ENCODE measurements around the gene PDE6G.

The PDE6G gene

DNA sequence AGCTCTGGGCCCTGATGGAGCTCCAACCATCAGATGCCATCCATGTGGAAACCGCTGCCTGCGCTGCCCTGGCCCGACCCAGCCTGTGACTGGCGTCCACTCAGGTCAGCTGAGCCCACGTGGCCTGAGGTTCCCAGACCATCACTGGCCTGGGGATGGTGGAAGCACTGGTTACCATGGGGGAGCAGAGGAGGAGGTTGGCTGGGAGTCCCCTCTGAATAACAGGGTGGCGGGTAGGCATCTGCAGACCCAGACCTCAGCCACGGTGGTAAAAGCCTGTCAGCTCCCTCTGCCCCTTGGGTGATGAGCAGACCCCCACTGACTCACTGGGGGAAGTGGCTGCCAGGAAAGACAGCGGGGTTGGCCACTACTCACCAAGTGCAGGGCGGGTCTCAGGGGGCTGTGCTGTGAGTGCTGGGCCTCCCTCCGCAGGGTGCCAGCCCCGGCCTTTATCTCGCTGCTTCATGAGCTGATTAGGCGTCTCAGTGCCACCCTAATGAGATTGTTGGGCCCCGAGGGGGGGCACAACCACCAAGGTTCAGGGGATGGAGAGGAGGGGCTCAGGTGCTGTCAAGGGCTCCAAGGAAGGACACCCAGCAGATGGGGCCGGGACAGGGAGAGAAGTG is at the start of gene PDE6G:
TSS of gene PDE6G (minus strand) at position 425 of the 626 bp plus-strand sequence. CDS start 3,237 bp downstream, outside the sequence.
- no peak within 1 kb of the TSS for H3K4me3 ChIP-seq (ENCODE audit: low read depth, low read length)
- no peak for DNase-seq (ENCODE audit: low read depth)

DNA sequence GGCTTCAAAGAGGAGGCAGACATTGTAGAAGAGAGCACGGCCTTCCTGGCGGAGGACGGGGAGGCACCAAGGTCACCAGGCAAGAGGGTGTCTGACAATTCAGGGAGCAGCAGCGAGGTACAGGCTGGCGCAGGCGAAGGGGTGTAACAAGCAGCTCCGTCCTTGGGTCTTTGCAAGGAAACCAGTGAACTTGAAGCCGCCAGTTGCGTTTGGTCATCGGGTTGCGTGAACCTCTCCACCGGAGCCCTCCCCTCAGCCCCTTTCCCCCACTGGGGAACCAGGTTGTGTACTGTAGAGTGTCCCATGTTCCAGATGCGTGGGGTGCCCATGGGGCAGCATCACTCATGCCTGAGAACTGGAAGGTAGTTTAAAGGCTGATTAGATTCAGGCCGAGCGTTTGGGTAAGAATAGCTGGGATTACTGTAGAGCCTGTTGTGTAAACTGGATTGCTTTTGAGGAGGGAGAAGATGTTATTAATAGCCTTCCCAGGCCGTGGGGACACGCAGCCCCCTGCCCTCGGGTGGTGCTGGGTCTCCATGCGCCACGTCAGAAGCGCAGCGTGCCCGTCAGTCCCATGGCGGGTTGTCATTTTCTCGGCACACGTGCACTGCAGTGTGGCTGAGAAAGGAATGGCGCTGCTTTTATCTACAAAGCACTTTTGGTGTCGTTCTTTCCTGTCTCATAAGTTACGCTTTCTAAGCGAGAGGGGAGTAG is 49.3 kb upstream of the PDE6G start:
- no peak for DNase-seq (ENCODE audit: low read depth)

DNA sequence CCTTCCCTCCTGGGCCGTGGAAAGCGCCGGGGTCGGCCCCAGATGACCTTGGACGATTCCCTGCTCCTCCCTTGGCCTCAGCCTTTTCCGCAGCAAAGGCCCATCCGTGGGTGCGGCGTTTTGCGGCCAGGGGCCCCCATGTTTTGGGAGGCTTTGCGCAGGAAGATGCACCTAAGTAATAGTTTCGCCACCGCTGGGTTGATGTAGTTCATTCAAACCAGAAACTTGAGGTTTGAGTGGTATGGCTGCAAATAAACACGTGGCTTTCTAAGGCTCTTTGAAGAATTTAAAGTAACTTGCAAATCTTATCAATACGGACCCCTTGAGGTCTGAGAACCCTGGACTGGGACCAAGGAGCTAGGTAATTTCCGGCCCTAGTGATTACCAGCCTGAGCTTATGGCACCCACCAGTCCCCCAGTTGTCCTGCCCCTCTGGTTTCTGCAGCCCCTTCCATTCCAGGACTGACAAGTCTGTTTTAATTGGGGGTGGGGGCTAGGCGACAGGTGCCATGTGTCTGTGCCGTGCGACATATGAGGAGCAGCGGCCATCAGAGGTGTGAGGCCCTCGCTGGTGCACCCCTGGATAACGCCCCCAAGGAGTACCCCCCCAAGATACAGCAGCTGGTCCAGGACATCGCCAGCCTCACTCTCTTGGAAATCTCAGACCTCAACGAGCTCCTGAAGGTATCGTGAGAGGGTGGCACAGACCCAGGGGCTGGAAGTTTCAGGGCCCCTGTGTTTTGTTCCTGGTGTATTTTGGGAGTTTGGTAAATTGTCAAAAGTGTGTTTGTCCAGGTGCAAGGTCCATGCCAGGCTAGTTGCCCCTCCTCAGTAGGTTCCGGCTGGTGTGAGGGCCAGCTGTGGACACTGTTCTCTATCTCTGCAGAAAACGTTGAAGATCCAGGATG is 47.7 kb upstream of the PDE6G start:
- no peak for DNase-seq (ENCODE audit: low read depth)
- H3K4me3 ChIP-seq (ENCODE audit: low read depth, low read length) = peak overlapping the region; percentile 90

More for the DNA sequence above, 49.3 kb upstream of the PDE6G start:
- no peak overlapping the region for H3K4me3 ChIP-seq (ENCODE audit: low read depth, low read length)

DNA sequence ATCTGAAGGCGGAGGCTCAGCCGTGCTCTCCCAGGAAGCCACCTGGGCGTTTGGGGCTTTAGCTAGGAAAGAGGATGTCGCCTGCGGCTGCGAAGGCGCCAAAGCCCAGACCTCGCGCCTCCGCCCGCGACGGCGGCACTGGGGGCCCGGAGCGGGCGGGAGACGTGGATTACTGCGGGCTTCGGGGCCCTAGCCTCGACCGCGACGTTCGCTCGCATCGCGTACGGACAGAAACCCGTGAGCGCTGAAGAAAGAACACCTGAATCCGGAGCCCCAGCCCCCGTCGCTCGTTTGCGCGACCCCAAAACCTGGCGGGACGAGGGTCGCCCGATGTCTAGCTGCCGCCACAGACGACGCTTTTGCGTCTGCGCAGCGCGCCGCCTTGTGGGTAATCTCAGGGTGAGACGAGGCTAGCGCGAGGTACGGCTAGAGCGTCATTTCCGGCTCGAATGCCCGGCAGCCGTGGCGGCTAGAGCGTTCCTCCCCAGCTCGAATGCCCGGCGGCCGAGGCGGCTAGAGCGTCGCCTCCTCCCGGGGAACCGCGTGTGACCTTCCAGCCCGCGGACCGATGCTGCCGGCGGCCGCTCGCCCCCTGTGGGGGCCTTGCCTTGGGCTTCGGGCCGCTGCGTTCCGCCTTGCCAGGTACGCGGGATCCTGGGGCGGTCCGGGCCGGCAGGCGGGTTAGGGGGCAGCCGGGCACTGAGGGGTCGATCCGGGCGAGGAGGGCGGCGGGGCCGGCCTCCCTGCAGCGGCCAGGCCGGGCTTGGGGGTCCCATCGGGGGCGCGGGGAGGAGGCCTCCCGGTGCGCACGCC is 46.8 kb upstream of the PDE6G start, which contains the start of gene MRPL12:
TSS of gene MRPL12 (plus strand) at position 434 of the 813 bp plus-strand sequence. CDS start at position 569, 135 bp downstream.
- peak within 1 kb of the TSS; percentile 90 for H3K4me3 ChIP-seq (ENCODE audit: low read depth, low read length)
- peak; percentile 70 for DNase-seq (ENCODE audit: low read depth)

DNA sequence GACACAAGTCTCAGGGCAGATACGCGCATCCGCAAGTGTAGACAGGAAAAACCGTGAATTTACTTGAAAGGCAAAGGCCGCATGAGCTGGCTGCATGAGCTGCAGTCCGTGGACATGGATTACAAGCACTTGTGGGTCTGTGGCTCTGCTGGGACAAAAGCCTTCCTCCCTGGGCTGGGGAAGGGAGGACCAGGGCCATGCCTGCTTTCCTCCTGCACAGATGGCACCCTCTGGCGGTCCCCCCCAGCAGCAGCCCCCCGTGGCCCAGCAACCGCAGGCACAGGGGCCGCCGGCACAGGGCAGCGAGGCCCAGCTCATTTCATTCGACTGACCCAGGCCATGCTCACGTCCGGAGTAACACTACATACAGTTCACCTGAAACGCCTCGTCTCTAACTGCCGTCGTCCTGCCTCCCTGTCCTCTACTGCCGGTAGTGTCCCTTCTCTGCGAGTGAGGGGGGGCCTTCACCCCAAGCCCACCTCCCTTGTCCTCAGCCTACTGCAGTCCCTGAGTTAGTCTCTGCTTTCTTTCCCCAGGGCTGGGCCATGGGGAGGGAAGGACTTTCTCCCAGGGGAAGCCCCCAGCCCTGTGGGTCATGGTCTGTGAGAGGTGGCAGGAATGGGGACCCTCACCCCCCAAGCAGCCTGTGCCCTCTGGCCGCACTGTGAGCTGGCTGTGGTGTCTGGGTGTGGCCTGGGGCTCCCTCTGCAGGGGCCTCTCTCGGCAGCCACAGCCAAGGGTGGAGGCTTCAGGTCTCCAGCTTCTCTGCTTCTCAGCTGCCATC is 45.1 kb upstream of the PDE6G start:
- no peak for DNase-seq (ENCODE audit: low read depth)
- H3K4me3 ChIP-seq (ENCODE audit: low read depth, low read length) = peak overlapping the region; percentile 90

DNA sequence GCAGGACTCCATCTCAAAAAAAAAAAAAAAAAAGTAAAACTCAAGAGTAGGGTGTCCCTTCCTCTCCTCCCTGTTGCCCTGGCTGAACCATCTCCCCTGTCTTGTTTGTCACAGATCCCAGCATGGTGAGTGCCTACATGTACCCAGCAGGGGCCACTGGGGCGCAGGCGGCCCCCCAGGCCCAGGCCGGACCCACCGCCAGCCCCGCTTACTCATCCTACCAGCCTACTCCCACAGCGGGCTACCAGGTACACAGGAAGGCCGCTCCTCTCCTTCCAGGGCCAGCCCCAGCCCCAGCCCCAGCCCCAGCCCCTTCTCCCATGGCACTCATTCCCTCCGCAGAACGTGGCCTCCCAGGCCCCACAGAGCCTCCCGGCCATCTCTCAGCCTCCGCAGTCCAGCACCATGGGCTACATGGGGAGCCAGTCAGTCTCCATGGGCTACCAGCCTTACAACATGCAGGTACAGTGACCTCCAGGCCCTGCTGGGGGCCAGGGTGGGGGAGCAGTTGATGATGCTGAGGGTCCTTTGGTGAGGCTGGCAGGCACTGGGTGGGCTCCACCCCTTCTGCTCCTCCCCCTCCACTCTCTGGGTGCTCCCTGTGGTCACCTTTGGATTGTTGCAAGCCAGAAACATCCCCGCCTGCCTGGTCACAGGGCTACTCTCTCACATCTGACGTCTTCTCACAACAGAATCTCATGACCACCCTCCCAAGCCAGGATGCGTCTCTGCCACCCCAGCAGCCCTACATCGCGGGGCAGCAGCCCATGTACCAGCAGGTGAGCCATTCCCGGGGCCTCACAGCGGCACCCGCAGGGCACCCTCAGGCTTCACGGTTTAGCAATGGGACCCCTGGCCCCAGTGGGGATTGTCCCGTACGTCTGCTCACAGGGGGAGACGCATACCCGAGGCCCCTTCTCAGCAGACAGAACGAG is 44.3 kb upstream of the PDE6G start:
- no peak for DNase-seq (ENCODE audit: low read depth)
- H3K4me3 ChIP-seq (ENCODE audit: low read depth, low read length) = no peak overlapping the region

DNA sequence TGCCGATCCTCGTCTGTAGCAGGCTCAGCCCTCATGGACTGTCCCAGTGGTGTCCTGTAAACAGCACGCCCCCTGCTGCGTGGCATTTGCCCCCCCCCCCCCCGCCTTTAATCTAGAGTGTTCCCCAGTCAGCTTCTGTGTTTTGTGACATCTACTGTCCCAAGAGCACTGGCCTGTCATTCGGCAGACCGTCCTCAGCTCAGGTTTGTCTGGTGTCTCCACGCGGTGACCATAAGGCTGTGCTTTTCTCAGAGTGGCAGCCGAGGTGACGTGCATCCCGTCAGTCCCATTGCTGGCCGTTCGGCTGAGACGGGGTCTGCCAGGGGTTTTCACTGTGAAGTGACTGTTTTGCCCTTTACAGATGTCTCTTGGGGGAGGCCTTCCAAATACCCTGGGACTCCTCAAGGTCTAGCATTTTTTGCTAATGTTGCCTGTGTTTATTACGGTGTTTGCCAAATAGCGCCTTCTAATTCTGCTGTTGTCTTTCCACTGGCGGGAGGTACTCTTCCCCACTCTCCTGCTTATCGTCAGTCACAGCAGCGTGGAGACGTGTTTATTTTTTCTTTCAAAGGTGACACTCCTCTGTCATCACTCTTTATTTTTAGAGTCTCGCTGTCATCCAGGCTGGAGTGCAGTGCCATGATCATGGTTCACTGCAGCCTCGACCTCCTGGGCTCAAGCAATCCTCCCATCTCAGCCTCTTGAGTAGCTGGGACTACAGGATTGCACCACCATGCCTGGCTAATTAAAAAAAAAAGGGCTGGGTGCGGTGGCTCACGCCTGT is 41.1 kb upstream of the PDE6G start:
- DNase-seq (ENCODE audit: low read depth) = no peak
- no peak overlapping the region for H3K4me3 ChIP-seq (ENCODE audit: low read depth, low read length)

DNA sequence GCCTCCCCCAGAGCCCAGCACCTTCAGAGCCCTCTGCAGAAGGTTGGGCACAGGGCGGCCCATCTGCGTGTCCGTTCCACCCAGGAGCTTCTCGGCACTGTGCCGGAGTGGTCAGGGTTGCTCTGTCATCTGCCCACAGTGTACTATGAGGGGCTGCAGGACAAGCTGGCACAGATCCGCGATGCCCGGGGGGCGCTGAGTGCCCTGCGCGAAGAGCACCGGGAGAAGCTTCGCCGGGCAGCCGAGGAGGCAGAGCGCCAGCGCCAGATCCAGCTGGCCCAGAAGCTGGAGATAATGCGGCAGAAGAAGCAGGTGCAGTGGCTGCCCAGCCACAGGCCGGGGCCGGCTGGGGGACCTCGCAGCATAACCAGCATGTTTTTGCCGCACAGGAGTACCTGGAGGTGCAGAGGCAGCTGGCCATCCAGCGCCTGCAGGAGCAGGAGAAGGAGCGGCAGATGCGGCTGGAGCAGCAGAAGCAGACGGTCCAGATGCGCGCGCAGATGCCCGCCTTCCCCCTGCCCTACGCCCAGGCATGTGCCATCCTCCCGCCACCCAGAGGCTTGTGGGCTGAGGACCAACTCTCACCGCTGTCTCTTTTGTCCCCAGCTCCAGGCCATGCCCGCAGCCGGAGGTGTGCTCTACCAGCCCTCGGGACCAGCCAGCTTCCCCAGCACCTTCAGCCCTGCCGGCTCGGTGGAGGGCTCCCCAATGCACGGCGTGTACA is 40.0 kb upstream of the PDE6G start:
- H3K4me3 ChIP-seq (ENCODE audit: low read depth, low read length) = no peak overlapping the region

DNA sequence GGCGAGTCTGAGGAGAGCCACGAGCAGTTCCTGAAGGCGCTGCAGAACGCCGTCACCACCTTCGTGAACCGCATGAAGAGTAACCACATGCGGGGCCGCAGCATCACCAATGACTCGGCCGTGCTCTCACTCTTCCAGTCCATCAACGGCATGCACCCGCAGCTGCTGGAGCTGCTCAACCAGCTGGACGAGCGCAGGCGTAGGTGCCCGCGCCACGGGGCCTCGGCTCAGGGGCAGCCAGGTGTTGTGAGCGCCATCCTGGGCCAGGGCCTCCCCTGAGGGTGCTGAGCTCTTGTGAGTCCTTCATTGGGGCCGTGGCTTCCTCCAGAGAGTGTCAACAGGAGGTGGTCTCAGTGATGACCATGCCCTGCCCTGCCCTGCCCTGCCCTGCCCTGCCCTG is 39.5 kb upstream of the PDE6G start:
- no peak for DNase-seq (ENCODE audit: low read depth)
- no peak overlapping the region for H3K4me3 ChIP-seq (ENCODE audit: low read depth, low read length)

More for the DNA sequence above, 40.0 kb upstream of the PDE6G start:
- DNase-seq (ENCODE audit: low read depth) = no peak

DNA sequence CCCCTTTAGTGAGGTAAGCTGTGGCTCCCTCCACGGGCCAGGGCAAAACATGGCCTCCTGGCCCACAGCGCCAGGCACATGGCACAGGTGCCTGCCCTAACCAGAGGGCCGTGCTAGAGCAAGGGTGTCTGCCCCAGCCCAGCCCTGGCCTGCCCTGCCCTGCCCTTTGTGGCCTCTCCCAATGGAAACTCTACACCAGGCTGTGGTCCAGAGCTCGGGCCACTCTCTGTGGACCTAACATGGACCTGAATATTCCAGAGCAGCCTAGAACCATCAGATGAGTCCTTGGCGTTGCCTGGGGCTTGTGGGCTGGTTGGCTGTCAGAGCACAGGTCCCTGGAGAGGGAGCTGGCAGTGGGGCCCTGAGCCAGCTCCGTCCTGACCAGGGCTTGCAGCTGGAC is 38.9 kb upstream of the PDE6G start:
- no peak overlapping the region for H3K4me3 ChIP-seq (ENCODE audit: low read depth, low read length)
- DNase-seq (ENCODE audit: low read depth) = no peak

DNA sequence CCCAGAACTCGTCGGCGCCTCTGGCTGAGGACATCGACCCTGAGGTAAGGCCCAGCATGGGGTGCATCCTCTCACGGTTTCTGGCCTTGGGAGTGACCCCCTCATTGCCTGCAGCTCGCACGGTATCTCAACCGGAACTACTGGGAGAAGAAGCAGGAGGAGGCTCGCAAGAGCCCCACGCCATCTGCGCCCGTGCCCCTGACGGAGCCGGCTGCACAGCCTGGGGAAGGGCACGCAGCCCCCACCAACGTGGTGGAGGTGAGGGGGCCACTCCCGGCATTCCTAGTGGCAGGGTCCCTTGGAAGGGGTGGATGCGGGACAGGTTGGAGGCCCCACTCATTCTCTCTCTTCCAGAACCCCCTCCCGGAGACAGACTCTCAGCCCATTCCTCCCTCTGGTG is 38.5 kb upstream of the PDE6G start:
- DNase-seq (ENCODE audit: low read depth) = no peak
- no peak overlapping the region for H3K4me3 ChIP-seq (ENCODE audit: low read depth, low read length)

DNA sequence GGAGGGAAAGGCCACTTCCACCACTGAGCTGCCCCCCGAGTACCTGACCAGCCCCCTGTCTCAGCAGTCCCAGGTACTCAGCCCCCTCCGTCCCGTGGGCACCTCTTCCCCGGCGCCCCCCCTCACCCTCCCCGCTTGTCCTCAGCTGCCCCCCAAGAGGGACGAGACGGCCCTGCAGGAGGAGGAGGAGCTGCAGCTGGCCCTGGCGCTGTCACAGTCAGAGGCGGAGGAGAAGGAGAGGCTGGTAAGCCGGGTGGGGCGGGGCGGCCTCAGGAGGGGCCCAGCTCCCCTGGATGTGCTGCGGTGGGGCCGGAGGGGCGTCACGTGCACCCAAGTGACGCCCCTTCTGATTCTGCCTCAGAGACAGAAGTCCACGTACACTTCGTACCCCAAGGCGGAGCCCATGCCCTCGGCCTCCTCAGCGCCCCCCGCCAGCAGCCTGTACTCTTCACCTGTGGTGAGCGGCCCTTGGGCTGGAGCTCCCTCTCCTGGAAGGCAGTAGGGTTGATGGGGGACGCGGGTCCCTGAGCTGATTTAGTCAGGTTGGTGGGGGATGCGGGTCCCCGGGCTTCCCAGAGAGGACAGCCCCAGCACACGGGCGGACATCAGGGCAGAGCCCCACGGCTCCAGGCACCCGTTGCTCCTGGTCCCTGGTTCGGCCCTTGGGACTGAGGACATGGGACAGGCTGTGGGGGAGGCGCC is 37.3 kb upstream of the PDE6G start:
- no peak overlapping the region for H3K4me3 ChIP-seq (ENCODE audit: low read depth, low read length)
- DNase-seq (ENCODE audit: low read depth) = no peak

DNA sequence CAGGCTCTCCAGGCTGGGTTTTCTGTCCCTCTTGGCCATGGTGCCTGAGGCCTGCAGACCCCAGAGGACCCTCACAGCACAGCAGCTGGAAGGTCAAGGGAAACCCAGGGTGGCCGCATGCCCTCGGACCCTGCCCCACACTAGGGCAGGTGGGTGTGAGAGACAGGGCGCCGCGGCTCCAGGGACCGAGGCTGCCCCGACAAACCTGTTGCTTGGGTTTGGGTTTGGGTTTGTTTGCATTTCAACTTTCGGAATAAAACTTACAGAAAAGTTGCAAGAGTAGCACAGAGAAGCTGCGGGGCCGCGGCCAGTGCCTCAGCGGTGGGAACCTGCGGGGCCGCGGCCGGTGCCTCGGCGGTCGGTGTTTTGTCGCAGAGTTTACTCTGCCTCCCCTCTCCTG is 35.3 kb upstream of the PDE6G start:
- H3K4me3 ChIP-seq (ENCODE audit: low read depth, low read length) = no peak overlapping the region

DNA sequence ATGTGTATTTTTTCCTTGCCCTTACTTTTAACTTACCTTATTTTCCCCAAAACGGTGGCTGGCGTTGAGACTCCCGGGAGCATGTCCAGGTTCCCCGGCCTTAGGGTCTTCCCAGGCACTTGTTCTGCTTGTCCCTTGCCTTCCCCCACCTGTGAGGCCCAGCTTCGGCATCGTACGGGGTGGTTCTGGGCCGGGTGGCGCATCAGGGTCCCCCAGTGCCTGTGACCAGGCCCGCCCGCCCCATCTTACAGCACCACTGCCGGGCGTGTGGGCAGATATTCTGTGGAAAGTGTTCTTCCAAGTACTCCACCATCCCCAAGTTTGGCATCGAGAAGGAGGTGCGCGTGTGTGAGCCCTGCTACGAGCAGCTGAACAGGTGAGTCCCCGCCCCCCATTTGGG is 34.9 kb upstream of the PDE6G start:
- DNase-seq (ENCODE audit: low read depth) = no peak
- H3K4me3 ChIP-seq (ENCODE audit: low read depth, low read length) = no peak overlapping the region

More for the DNA sequence above, 35.3 kb upstream of the PDE6G start:
- DNase-seq (ENCODE audit: low read depth) = no peak

DNA sequence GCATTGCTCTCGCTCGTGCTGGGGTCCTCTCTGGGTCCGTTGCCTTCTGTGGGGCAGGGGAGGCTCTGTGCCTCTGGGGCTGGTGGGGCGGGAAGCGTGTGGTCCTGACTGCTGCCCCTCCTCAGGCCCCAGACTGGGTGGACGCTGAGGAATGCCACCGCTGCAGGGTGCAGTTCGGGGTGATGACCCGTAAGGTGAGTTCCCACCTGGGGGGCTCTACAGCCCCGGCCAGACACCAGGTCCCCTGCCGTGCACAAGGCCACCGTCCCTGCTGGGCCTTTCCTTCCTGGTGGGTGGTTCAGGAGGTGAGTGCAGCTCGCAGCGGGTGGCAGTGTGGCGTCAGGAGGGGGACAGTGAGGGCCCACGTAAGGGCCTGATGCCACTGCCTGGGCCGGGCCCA is 34.2 kb upstream of the PDE6G start:
- no peak for DNase-seq (ENCODE audit: low read depth)
- no peak overlapping the region for H3K4me3 ChIP-seq (ENCODE audit: low read depth, low read length)

DNA sequence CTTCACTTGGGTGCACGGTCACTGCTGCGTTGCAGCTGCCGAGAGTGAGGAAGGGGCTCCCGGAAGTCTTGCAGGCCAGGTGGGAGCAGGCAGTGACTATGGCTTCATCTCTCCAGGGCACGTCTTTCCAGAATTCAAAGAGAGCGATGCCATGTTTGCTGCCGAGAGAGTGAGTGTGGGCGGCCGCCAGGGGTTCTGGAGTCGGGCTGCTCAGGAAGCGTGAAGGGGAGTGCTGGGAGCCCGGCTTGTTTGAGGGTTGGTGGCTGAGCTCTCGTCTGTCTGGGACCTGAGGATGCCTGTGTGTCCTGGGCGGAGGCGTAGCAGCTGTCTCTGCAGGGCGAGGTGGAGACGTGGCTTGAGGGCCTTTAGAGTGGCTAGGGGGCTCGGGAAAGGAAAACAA is 33.7 kb upstream of the PDE6G start:
- DNase-seq (ENCODE audit: low read depth) = no peak
- H3K4me3 ChIP-seq (ENCODE audit: low read depth, low read length) = no peak overlapping the region
